Cortex of kidney (tissue), 1 donor: Measurements from ENCODE around the gene NARS2.
"Not testable (repeated sequence)": the region's sequence is repeated elsewhere in the genome, so short reads cannot be mapped to it uniquely, and the experiment has no call there.

Experiments used
- DNase-seq: peaks from one replicate; lab custom pipeline; 2025; lab: John Stamatoyannopoulos, UW

NARS2 gene

DNA sequence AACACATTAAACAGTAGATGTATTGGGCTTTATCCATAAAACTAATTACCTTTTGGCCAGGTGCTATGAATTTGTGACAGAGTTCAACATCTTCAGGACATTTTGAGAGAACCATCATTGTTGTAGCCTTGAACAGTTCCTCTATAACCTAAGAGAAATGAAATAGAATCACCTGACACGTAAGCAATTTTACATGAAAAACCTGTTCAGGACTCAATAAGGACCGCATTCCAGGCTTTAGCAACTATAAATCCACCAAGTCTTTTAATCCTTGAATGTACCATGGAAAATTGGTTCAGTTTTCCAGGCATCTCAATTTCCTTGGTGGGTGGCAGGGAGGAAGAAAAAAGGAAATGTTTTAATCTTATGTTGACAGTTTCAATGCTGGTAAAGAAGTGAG, 96.1 kb downstream of the NARS2 start:
- no peak for DNase-seq

DNA sequence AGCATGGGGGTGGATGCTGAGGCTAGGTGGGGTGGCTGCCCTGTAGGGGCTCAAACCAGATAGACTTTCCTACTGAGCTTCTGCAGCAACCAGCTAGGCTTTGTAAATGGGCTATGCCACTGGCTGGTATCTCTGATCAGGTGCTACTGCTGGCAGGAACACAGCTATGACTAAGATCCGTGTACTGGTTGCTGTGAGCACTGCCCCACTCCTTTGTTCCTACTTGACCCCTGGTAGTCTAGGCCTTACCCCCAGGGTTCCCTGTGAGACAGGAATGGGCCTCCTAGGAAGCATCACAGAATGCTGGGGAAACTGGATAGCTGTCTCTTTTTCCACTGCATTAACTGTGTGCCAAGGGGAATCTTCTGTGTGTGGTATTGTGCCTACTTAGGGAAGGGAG, 98.6 kb downstream of the NARS2 start:
- DNase-seq = no peak

DNA sequence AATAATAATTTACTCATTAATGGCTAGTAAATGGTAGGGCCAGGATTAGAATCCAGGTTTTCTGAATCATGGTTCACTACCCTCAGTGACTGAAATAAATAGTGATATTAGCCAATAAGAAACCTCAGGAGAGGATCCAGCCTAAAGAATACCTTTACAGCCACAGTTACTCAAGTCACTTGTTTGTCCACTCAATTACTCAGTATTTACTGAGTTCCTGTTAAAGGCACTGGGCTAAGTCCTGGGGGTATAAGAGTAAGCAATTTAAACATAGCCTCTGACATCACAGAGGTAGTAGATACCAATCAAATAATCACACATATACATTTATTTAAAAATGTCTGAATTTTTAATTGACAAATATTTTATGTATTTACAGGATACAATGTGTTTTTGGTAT, 100.2 kb downstream of the NARS2 start:
- DNase-seq = no peak

DNA sequence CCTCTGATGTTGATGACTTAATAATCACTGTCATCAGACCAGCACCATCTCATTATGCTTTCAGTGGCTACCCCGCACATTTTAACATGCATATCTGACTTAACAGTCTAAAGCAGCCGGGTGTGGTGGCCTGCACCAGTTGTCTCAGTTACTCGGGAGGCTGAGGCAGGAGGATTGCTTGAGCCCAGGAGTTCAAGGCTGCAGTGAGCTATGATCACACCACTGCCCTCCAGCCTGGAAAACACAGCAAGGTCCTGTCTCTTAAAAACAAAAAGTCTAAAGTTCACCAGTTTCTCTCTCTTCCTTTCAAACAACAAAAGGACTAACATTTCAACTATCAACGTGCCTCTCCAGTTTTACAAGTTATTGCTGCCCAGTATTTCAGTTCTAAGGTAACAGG, 101.8 kb downstream of the NARS2 start:
- DNase-seq = no peak

DNA sequence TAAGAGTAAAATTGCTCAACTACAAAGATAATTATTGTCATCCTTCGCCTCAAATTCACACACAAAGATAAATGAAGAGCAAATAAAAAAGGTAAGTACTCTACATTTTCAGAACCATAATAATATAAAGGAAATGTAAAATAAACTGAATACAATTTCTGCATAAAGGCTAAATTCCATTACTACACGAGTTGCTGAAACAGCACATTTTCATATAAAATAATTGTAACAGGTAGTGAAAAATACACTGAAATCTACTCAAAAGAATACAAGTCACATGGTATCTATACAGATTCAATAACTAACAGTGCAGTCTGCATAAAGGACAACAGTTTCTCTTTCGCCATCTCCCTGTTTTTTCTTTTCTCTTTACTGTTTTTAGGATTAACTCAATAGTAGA, 102.3 kb downstream of the NARS2 start:
- DNase-seq = no peak

DNA sequence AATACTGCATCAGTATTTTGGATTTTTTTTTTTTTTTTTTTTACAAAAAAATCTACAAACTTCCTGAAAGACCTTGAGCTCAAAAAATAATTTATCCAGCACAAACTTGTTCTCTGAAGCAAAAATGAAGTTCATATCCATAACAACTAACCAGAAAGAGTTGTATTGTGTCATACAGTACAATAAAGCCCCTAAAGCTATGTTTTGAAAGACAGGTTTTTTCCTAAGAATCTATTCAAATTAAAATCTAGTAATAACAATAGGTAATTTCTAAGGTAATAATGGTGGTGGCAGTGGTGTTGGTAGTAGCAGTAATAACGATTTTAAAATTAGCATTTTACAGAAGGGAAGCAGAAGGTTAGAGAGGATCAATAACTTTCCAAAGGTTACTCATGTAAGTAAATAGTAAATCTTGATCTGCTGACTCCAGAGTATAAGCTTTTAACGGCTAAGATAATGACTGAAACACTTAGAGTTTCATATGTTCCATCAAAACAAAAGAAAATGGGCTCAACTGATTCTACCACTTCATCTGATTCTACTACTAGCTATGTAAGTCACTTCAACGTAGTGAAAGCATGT, 103.7 kb downstream of the NARS2 start:
- DNase-seq = no peak

DNA sequence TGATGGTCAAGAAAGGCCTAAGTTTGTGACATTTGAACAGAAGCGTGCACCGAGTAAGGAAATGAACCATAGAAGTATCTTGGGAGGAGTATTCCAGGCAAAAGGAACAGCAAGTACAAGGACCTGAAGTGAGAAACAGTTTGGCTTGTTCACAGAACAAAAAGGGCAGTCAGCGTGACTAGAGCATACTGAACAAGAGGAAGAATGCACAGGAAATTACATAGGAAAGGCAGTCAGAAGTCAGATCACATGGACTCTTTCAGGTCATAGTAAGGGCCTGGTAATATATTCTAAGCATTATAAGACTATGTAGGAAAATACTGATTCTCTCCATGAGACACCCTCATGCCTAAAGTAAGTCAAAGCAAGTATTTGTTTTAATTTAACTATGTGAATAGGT, 104.8 kb downstream of the NARS2 start:
- DNase-seq = no peak

DNA sequence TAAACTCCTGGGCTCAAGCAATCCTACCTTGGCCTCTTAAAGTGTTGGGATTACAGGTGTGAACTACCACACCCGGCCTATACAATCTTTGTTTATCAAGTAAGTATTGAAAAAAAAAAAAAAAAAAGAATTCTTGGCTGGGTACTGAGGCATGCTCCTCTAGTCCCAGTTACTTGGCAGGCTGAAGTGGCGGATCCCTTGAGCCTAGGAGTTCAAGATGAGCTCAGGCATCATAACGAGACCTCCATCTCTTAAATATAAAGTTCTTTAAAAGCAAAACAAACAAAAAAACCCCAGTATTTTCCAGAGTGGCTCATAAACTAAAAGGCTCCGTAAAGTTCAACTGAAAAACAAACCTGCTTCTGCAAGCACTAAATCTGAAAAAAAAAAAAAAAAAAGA, 106.7 kb downstream of the NARS2 start:
- DNase-seq = no peak

DNA sequence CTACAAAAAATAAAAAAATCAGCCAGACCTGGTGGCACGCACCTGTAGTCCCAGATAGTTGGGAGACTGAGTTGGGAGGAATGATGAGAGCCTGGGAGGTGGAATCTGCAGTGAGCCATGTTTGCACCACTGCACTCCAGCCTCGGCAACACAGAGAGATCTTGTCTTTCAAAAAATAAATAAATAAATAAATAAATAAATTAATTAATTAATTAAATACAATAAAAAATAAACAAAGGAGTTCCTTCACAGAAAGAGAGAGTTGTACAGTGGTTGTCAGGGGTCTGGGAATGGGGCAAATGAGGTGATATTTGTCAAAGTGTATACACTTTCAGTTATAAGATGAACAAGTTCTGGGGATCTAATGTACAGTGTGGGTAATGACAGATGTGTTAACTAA, 107.3 kb downstream of the NARS2 start:
- no peak for DNase-seq

DNA sequence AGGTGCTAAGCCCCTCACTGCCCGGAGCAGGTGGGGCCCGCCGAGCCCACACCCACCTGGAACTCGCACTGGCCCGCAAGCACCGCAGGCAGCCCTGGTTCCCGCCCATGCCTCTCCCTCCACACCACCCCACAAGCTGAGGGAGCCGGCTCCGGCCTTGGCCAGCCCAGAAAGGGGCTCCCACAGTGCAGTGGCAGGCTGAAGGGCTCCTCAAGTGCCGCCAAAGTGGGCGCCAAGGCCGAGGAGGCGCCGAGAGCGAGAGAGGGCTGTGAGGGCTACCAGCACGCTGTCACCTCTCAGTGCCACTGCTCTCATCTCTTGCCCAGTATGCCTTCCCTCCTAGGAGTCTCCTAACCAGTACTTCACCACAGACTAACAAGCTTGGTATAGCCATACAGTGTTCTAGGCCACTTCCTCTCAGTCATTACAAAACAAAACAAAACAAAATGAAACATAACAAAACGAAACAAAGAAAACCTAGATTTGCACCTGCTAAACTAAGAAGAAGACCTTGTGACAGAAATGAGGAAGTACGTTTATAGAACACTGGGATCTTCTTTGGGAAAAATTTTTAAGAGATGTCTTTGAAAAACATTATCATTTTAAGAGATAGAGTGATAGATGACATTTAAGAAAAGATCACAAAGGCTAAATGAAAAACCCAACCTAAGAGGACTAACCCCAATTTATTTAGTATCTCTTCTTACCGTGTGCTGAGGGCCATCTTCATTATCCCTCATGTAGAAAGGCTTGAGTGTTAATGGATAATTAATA, 109.3 kb downstream of the NARS2 start:
- DNase-seq = no peak

DNA sequence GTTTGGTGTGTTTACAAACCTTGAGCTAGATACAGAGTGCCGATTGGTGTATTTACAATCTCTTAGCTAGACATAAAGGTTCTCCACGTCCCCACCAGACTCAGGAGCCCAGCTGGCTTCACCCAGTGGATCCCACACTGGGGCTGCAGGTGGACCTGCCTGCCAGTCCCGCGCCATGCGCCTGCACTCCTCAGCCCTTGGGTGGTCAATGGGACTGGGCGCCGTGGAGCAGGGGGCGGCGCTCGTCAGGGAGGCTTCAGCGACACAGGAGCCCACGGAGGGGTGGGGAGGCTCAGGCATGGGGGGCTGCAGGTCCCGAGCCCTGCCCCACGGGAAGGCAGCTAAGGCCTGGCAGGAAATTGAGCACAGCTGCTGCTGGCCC, 109.9 kb downstream of the NARS2 start:
- DNase-seq = not testable (repeated sequence)

DNA sequence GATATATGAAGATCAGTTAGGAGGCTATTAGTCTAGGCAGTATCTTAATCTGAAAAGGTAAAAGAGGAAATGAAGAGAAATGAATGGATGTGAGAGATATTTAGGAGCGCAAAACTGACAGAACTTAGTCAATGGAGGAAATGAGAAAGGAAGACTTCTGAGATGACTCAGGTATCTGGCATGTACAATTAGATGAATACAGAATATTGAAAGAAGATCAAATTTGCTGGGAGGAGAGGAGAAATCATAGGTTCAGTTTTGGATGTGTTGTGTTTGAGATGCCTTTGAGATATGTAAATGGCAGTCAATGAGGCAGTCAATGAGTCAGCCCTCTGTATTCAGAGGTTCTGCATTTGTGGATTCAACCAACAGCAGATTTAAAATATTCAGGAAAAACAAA, 114.2 kb downstream of the NARS2 start:
- DNase-seq = no peak

DNA sequence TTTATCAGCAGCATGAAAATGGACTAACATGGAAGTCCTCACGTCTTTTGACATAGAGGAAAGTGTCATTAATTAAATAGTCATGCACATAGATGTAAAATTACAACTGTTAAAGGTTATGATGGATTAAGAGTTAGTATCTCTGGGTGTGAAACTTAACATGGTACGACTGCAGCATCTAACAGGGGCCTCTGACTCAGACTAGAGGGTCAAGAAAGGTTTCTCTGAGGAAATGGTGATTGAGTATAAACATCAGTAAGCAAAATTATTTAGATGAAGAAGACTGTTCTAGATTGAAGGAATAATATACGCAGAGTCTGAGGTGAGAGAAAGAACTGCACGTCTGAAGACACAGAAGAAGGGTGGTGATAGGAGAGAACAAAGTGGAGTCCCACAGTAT, 114.9 kb downstream of the NARS2 start:
- DNase-seq = no peak

DNA sequence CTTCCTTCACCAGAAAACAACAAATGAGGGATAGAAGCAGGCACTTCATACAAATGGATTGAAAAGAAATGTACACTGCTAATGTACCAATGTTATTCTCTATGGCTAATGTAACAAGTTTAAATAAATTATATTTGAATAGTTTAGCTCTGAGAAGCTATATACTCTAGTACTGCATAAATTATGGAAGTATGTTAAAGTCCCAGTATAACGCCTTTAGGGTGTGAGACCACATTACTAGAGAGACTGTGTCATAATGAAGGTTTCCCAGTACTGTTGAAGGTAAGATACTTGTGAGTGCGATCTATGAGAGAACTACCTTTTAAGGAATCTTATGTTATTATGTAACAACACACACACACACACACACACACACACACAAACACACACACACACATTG, 117.2 kb downstream of the NARS2 start:
- DNase-seq = no peak

DNA sequence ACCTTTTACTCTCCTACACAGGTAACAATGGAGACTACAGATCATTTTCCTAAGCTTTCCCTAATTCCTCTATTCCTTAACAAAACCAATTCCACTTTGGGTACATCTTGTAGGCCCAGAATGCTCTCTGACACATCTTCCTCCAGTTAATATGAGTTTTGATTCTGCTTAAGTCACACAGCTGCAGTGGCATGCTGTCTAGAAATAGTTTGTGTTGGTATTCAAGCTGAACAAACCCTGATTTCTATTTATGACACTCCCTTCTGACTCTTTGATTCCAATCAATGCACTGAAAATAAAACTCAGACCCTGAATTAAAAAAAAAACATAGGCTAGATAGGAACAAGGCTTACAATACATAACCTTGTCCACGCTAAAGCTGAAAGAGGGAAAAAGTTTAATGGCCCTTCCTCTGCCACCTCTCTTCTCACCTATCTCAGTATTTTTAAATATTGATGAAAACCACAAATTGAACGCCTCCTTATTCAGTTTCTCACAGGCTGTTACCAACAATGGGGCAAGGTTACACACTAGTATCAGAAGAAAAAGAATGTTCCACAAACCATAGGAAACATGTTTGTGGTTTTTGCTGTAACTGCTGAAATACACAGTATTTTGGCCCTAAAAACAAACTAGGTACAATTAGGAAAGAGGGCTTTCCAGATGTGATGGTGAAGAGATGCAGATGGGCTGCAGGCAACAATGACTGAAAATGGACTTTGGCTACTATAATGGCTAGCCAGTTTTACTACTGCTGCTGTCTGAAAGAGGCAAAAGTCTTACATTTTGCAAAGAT, 121.3 kb downstream of the NARS2 start:
- DNase-seq = no peak

DNA sequence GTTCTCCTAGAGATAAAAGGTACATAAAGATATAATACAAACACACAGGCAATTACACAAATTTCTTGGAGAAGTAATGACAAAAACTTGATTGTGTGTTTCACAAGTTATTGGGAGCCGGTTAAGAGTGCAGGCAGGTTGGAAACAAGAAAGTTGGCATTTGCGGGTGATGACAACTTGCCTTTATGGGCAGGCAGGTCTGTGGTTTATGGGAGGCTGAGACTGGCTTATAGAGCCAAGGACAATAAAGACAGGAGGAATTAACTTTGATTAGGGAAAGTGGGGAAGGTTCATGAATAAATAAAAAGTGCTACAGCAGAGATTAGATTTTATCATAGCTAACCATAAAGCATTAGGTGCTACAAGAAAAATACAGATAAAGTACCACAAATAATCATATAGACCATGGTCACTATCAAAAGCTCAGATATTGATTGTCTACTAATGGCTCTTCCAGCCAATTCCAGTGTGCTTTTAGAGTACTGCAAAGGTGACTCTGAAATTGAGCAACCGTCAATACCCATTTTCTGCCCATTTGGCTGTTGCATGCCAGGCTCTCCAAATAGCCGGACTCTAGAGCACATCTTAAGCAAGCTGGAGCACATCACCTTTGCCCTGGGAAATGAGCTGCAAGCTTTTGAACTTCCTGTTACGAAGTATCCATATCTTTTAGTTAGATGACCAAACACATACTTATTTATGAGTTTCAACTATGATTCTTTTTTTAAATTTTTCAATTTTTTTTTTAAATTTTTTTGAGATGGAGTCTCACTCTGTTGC, 123.1 kb downstream of the NARS2 start:
- no peak for DNase-seq

DNA sequence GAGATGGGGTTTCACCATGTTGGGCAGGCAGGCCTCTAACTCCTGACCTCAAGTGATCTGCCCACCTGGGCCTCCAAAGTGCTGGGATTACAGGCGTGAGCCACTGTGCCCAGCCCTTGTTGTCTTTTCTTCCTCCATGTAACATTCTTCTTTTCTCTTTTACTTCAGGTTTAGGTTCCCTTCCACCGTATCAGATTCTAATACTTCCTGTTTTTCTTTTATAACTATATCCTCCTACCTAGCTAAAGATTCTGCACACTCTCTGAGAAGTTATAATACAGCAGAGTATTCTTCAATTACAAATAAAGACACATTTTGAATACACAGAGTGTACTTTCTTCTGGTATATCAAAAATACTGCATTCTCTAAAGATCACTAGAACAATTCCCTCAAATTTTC, 123.8 kb downstream of the NARS2 start:
- DNase-seq = no peak

DNA sequence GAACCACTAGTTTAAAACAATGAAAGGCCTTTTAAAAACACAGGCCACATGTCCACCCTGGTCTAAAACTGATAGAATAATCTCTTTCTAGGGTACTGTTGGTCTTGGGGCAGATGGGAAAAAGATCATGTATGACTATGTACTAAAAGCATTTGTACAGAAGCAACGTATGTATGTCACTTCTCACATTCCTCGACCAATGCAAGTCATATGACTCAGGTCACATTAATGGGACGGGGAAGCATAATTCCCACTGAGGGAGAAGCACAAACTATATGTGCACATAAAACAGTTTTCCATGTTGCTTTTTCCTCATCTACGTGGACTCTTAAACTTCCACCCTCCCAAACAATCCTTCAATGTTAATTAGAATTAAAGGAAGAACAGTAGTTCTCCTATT, 124.8 kb downstream of the NARS2 start:
- DNase-seq = no peak

DNA sequence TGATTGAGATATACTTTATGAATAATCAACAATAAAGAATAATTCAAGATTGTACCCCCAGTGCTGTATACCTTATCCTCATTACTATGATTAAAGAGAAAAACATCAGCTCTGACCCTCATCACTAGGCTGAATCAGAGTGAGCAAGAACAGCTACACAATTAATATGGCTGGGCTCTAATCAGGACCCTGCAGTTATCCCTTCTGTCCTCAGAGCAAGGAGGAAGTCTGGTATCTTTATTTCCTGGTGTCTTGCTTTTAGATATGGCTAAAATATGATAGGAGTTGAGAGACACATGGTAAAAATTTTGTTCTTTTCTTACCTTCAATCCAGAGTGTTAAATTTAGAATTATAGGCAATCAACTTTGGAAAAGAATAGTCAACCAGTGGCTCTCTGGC, 128.5 kb downstream of the NARS2 start:
- DNase-seq = no peak

DNA sequence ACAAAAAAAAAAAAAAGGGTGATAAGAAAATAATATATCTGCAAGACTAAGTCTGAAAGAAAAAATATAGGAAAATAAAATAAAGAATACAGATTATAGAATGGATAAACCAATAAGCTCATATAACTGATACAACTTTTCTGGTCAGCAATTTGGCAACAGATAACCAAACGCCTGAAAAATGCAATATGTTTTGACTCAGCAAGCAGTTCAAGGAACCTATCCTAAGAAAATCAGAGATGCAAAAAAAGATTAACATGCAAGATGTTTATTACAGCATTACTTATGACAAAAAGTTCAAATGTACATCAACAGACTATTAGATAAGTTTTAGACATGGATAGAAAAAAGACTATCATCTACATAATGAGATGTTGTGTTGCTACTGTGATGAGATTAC, 129.9 kb downstream of the NARS2 start:
- no peak for DNase-seq

DNA sequence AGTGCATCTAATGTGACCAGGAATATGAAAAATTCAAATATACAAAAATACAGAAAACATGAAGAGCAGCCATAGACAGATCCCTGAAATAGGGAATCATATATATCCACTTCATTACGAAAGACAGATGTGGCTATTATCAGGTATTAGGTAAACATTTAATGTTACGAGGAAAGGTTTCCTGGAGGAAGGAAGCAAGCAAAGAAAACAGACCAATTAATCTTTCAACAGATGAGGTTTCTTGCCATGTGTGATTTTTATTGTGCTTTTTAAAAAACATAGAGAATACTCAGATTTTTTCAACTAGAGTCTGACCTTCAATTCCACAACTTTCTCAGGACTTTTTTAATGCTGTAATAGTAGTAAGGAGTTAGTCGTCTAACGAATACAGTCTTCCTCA, 132.7 kb downstream of the NARS2 start:
- DNase-seq = no peak

DNA sequence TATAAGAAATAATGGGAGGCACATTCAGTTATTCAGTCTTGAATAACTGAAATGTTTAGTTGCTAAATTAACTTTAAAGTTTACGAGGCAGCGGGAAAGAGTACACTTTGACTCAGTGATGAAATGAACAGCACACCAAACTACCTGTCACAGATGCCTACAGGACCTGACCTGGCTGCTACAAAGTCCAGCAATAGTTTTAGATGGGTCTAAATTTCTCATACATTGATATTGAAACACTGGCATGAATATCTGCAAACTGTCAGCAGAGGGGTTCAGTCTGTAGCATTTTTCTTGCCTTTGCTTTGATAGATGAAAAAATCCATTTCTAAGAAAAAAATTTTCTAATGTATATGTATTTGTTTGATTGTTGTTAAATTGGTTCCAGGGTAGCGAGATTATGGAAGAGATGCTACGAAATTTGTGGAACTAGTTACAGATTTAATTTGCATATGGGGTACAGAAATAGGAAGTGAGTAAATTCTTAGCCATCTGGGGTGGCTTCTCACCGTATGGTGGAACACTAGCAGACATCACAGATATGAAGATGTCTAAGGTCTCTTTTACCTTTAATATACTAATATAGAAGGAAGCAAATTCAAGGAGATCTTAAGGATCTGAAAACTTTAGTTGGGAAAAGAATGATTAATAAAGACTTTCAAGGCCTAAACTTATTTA, 136.2 kb downstream of the NARS2 start:
- no peak for DNase-seq
